Measurements from ENCODE around the gene NGB. TPM values are rescaled to one million over a fixed set of nuclear protein-coding genes. Genes with fewer than 3 reads are reported as not detected.

NGB gene
- total RNA-seq, 4 donors from 2014 or later, result 2.7 to 4.6 (median 3.6) TPM

- no peak for DNase-seq (ENCODE audit: extremely low spot score)
- WGBS, result 88% methylated on average over 9 of the region's 11 CpGs
- H3K4me3 ChIP-seq, result no peak overlapping the region
- intact Hi-C loops (cut with DNase I), result no loop called here
- peaks cover 0 to 39% (median 0%) of the 10 kb centered on the region in 4 donors for H3K27me3 ChIP-seq
- H3K36me3 ChIP-seq, result no peaks in the 10 kb centered on the region
- no peak overlapping the region for H3K27ac ChIP-seq (replicated peaks in 1 of 4)
- H3K4me1 ChIP-seq, result no peaks in the 10 kb centered on the region
- TF ChIP-seq CTCF (IDR thresholded peaks at IDR 0.05) (no peak), POLR2A (IDR thresholded peaks at IDR 0.05; ENCODE audit: low read depth) (no peak), POLR2AphosphoS5 (IDR thresholded peaks at IDR 0.05) (no peak), EP300 (IDR thresholded peaks at IDR 0.05) (no peak)
- H3K9me3 ChIP-seq, result no peaks in the 10 kb centered on the region
These were observed 10.8 kb downstream of the NGB start for GRCh38 chr14:77260199-77260598.

- TF ChIP-seq POLR2AphosphoS5 (IDR thresholded peaks at IDR 0.05) (no peak), EP300 (IDR thresholded peaks at IDR 0.05) (no peak), POLR2A (IDR thresholded peaks at IDR 0.05; ENCODE audit: low read depth) (no peak), CTCF (IDR thresholded peaks at IDR 0.05) (no peak)
- H3K36me3 ChIP-seq, result no peaks in the 10 kb centered on the region
- H3K4me1 ChIP-seq, result no peaks in the 10 kb centered on the region
- H3K4me3 ChIP-seq, result no peak overlapping the region
- H3K27ac ChIP-seq (replicated peaks in 1 of 4), result no peak overlapping the region
- intact Hi-C loops (cut with DNase I), result no loop called here
- no peaks in the 10 kb centered on the region for H3K9me3 ChIP-seq
- DNase-seq (ENCODE audit: extremely low spot score), result no peak
- 60% methylated on average over 10 of the region's 11 CpGs for WGBS
- peaks cover 0 to 42% (median 0%) of the 10 kb centered on the region in 4 donors for H3K27me3 ChIP-seq
These were observed 11.8 kb downstream of the NGB start for GRCh38 chr14:77259025-77259715.

- DNase-seq (ENCODE audit: extremely low spot score), result no peak
- no peak overlapping the region for H3K27ac ChIP-seq (replicated peaks in 1 of 4)
- no peaks in the 10 kb centered on the region for H3K9me3 ChIP-seq
- no peak for TF ChIP-seq CTCF (IDR thresholded peaks at IDR 0.05)
- no peak overlapping the region for H3K4me3 ChIP-seq
- WGBS, result 75% methylated on average over 5 of the region's 5 CpGs
- peaks cover 0 to 48% (median 0%) of the 10 kb centered on the region in 4 donors for H3K27me3 ChIP-seq
- intact Hi-C loops (cut with DNase I), result no loop called here
- H3K4me1 ChIP-seq, result no peaks in the 10 kb centered on the region
- H3K36me3 ChIP-seq, result no peaks in the 10 kb centered on the region
These were observed 12.4 kb downstream of the NGB start for GRCh38 chr14:77258566-77258965.

GRCh38 chr14:77257700-77258099 is 13.3 kb downstream of the NGB start:
- no peaks in the 10 kb centered on the region for H3K9me3 ChIP-seq

More at GRCh38 chr14:77257700-77258099, 13.3 kb downstream of the NGB start:
- no peak for DNase-seq (ENCODE audit: extremely low spot score)
- H3K36me3 ChIP-seq, result no peaks in the 10 kb centered on the region
- intact Hi-C loops (cut with DNase I), result no loop called here
- no peaks in the 10 kb centered on the region for H3K4me1 ChIP-seq
- no peak overlapping the region for H3K4me3 ChIP-seq
- H3K27me3 ChIP-seq, result peaks cover 0 to 54% (median 0%) of the 10 kb centered on the region in 4 donors
- TF ChIP-seq POLR2AphosphoS5 (IDR thresholded peaks at IDR 0.05), result no peak
- TF ChIP-seq CTCF (IDR thresholded peaks at IDR 0.05), result no peak
- no peak for TF ChIP-seq EP300 (IDR thresholded peaks at IDR 0.05)
- TF ChIP-seq POLR2A (IDR thresholded peaks at IDR 0.05; ENCODE audit: low read depth), result no peak
- no peak overlapping the region for H3K27ac ChIP-seq (replicated peaks in 1 of 4)
- WGBS, result 81% methylated on average over 2 of the region's 10 CpGs

All from esophagus muscularis mucosa (tissue), 4 donors.